NCI-H446 treated with DMSO at 0.1 percent for 48 hours (cell line): Measurements from ENCODE around the gene DUSP8.
"Not testable (repeated sequence)": the region's sequence is repeated elsewhere in the genome, so short reads cannot be mapped to it uniquely, and the experiment has no call there.

Experiments
- DNase-seq: peaks from one replicate; lab custom pipeline; 2025; lab: John Stamatoyannopoulos, UW

DUSP8 gene

GRCh38 chr11:1589191-1589963 lies 17.3 kb upstream of the DUSP8 start:
- not testable (repeated sequence) for DNase-seq

- DNase-seq: no peak
These were observed 14.6 kb upstream of the DUSP8 start for GRCh38 chr11:1586699-1587098.

GRCh38 chr11:1584661-1585370 lies 12.7 kb upstream of the DUSP8 start, which contains the start of gene KRTAP5-1:
Gene KRTAP5-1 (minus strand): TSS chr11:1585283. CDS start chr11:1585249, 34 bp downstream.
- DNase-seq: not testable (repeated sequence)

- DNase-seq: not testable (repeated sequence)
These were observed 10.8 kb upstream of the DUSP8 start for GRCh38 chr11:1582909-1583308.

DNA sequence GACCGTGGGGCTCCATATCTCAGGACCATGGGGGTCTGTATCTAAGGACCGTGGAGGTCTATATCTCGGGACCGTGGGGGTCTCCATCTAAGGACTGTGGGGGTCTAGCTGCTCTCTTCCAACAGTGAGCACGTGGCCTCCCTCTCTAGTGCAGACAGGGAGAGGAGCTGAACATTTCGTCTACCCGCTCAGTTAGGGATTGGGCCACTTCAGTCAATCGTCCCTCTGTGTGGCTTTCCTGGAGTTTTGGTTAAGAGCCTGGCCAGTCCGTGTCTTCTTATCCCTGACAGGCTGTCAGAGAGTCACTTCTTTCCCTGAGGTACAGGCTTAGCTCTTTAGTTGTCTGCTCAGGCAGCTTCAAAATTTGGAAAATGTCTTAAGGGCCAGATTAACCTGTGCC lies 9.9 kb upstream of the DUSP8 start:
- no peak for DNase-seq

GRCh38 chr11:1576825-1577224 lies 4.8 kb upstream of the DUSP8 start:
- no peak for DNase-seq

GRCh38 chr11:1575756-1576155 lies 3.7 kb upstream of the DUSP8 start:
- DNase-seq: not testable (repeated sequence)

DNA sequence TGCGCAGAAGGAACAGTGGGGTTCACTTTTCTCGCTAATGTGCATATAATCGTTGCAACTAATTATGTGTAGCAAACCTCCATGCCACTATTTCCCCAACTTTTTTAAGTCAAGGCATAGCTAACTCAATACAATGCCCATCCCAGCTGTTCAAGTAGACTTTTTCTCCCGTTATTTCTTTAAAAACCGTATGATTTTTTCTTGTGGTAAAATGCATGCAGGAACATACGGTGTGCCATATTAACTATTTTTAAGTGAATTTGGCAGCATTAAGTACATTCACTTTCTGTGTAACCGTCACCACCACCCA lies 2.8 kb upstream of the DUSP8 start:
- DNase-seq: no peak

- DNase-seq: no peak
These were observed 2.3 kb upstream of the DUSP8 start for GRCh38 chr11:1574238-1574932.

DNA sequence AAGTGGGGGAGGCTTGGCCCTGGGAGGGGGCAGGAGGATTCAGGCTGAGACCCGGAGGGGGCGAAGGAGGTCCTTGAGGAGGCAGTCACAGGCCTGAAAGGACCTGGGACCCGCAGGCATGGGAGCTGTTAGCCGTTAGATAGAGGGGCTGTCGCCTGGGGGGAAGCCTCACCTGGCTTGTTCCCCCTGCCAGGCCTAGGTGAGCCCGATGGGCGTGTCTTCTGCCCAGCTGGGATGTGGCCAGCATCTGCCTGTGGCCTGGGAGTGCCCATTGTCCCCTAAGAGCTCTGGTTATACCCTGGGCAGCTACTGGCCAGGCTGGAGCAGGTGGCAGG lies 1.8 kb upstream of the DUSP8 start:
- DNase-seq: no peak

DNA sequence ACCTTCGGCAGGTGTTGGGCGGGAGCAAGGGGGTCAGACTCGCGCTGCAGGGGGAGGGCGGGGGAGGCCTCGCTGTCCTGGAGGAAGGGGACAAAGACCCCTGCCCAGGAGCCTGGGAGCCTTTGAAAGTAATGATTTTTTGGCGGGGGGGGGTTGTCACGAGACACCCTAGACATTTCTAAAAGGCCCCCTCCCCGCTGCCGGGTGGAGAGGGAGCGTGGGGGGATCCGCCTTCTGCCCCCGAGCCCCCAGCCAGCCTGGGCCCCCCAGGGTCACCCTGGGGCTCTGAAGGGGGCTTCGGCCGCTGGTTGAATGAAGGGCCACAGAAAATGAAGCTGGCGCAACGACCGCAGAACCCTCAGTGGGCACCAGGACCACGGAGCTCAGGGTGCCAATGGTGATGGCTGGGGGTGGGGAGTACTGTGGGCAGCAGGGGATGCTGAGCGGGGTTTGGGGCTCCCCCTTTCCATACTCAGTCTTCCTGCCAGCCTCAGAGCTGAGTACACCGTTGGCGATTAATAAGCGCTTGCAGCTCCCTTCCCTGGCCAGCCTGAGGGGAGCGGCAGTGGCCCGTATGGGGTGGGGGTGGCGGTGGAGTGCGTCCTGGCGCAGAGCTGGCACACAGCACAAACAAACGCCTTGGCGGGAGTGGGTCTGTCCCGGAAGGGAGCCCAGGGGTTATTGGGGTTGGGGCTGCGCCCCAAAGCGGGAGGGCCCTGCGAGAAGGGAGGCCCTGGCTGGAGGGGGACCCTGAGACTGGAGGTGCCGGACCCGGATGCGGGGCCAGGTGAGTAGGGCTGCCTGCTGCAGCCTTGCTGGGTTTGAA lies 1.2 kb upstream of the DUSP8 start:
- DNase-seq: no peak

DNA sequence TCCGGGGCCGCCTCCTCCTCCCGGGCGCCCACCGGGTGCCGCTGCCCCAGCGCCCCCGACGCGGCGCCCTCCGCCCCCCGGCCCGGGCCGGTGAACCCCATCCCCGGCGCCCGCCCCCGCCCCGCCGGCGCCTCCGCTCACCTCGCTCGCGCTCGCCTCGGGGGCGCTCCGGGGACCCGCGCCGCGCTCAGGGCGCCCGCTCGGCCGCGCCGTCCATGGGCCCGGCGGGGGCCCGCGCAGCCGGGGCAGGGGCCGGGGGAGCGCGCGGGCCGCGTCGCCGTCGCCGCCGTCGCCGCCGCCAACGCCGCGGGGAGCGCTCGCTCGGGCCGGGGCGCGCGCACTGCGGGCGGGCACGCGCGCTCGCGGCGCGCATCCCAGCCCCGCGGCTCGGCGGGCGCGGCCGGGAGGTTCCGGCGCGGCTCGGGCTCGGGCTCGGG lies 293 bp downstream of the DUSP8 start:
- no peak for DNase-seq

DNA sequence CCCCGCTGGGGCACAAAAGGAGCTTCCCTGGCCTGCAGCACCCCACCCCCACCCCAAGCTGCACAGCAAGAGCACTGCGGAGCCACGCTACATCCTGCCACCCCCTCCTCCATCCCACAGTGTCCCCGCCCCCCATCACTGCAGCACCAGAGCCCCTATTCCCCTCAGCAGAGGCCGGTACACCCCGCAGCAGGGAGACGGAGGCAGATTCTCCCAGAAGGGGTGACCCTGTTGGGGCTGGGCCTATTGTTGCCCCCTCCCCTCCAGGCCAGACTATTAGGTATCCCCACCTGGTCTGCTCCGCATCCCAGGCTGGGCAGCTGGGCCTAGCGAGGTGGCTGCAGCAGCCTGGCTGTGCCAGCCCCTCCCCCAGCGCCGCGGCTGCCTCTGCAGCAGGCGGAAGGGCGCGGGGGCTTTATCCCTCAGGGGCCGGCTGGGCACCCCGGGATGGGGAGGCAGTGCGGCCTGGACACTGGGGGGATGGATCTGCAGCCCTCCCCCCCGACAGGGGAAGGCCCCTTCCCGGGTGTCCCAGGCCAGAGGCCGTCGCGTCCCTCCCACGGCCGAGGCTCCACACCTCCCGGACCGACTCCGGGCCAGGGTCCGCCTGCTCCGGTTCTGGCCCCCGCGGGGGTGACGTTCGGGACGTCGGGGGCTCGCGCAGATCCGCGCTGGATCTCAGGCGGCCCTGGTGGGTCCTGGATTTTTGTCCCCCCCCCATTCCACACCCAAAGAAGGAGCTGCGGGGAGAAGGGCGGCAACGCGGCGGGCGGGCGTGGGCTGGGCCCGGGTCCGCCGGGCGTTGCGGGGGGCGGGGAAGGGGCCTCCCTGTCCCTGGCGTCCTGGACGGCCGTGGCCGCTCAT lies 943 bp downstream of the DUSP8 start:
- no peak for DNase-seq

DNA sequence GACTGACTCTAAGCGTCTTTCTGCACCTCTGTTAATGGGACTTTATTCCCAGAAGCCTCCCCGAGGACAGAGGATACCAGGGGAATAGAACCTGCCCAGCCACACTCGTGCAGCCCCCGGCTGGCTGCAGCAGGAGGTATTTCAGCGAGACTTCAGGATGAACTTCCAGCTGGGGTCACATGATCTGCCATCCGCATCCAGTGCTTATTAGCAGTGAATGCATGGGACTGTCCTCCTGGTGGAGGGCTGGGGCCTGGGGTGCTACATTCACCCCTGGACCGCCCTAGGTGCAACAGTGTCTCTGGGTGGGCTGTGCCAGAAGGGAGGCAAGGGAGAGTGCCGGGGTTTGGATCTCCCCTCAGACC lies 1.6 kb downstream of the DUSP8 start:
- no peak for DNase-seq

GRCh38 chr11:1570001-1570453 lies 2.0 kb downstream of the DUSP8 start:
- no peak for DNase-seq

- no peak for DNase-seq
These were observed 2.8 kb downstream of the DUSP8 start for GRCh38 chr11:1569251-1569780.

- DNase-seq: no peak
These were observed 3.6 kb downstream of the DUSP8 start for GRCh38 chr11:1568441-1568911.

GRCh38 chr11:1567721-1568100 lies 4.4 kb downstream of the DUSP8 start:
- no peak for DNase-seq

DNA sequence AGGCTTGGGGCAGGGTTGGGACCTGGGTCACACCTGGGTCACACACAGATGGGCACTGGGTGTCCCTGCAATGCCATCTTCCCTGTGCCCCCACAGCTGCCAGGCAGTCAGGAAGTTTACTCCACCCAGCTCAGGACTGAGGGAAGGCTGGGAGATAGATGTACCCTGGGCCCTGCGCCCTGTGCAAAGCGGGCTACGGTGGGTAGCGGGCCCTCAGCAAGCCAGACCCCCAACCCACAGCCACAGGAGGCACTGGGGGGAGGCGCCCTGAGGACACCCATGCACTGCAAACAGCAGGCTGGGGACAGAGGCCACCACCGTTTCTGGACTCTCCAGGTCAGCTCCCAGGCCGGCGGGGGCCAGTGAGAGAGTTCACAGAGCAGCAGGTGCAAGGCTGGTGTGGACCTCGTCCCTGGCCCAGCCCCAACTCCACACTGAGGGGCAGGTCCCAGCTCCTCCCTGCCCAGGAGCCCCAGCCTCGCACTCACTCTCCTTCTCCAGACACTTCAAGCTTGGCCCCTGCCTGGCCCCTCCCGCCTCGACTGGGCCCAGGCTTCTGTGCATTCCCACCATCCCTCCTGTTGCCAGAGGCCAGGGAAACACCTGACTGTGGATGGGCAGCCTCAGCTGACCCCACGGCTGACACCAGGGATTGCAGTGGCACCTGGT lies 4.9 kb downstream of the DUSP8 start:
- DNase-seq: no peak

GRCh38 chr11:1566381-1567051 lies 5.6 kb downstream of the DUSP8 start:
- no peak for DNase-seq
